GM21367 (cell line): Measurements from ENCODE around the gene FOXP2.

ENCODE experiments used
- ATAC-seq: cut with Tn5 transposase; IDR thresholded peaks from one replicate; pipeline ENCODE4 v1.9.1; 2021; ENCODE audit not compliant: unreplicated experiment

The FOXP2 gene

GRCh38 chr7:114650491-114650890 lies 235.9 kb downstream of the FOXP2 start:
- ATAC-seq = no peak

GRCh38 chr7:114652041-114652440 lies 237.4 kb downstream of the FOXP2 start:
- no peak for ATAC-seq

DNA sequence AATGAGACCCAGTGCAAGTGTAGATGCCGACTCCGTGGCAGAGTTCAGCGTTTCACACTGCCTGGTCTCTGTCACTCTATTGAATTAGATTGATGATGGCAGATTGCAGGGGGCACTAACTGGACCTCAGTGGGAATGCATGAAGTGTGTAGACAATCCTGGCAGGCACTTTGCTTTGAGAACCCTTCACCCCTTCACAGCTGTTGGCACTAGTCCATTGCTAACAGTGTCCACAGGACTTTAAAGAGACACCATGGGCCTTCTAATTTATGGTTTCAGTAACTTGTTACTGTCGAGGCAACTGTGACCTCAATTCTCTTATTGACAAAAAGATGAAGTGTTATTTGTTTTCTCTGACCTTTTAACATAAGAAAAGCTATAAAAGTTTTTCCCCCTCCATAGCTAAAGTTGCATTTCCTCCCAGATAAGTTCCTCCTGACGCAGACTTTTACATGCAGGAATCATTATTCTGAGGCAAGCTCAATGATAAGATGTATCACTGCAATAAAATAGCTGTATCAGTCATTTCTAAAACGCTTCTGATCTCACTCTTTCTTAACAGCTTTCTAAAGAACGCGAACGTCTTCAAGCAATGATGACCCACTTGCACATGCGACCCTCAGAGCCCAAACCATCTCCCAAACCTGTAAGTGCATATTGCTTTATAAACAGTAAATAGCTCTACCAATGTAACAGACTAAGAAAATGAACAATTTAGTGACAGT lies 238.9 kb downstream of the FOXP2 start:
- ATAC-seq = no peak

GRCh38 chr7:114656466-114656865 lies 241.9 kb downstream of the FOXP2 start:
- no peak for ATAC-seq

DNA sequence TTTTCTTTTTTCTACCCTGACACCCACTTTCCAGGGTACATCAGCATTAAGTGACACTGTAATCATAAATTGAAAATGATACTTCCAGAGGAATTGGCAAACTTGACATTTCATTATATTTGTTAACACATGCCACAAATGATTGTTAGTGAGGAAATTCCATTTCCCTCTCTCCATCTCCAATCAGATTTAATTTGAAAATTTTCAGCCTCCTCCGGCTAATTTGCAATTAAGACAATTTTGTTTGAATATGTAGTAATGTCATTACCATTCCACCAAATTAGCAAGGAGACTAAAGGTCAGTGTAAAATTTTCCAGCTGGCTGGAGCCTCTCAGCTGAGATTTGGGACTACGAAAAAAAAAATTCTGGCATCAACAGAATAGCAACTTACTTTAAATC lies 242.7 kb downstream of the FOXP2 start:
- ATAC-seq = no peak

DNA sequence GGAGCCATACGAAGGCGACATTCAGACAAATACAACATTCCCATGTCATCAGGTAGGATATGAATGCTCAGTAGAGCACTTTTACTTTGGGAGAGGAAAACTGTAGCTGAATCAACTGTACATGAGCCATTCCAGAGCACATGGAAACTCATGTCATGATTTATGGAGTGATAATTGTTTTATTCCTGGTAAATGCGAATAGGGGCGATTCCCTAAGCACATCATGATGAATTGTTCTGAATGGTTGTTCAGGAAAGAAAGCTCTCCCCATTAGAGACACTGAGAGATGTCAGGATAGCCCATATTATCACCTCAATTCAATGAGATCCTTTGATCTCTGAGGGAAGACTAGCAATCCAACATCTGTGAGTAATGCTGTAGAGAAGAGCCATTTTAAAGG lies 243.6 kb downstream of the FOXP2 start:
- ATAC-seq = no peak

DNA sequence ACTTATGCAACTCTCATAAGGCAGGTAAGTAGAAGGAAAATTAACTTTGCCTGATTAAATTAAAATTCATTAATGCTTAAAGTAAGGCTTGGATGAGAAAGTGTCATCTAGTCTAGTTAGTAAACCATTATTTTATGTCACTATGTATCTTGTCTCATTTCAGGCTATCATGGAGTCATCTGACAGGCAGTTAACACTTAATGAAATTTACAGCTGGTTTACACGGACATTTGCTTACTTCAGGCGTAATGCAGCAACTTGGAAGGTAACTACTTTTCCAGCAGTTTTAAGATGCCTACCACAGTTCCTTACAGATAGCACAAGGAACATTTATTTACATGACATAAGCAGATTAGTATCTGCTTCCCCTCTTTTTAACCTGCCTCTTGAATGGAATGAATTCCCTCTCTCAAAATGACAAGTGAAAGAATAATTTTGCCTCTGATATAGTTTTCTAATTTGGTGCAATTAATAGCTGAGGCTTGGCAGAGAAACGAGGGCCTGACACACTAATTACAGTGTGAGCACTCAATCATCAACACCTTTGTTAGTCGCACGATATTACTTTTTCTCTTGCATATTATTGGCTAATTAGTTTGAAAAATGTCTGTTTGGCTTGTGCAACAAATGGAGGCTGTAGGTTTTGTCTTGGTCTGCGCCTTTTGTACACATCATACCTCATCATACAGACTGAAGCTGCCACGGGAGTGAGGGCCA lies 245.0 kb downstream of the FOXP2 start:
- no peak for ATAC-seq

DNA sequence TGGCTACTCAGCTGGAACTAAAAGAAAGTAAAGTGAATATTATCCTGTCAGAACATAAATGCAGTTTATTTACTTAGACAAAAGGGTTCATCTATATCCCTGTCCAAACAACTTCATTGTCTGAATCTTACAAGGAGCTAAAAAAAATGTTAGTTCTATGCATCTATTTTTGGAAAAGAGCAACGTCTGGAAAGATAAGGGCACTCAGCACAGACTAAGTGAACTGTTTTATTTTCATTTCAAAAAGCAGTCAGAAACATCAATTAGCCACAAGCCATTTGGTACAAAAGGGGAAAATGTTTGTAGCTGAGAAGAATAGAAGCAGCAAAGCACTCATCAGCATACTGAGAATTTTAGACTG lies 245.5 kb downstream of the FOXP2 start:
- no peak for ATAC-seq

GRCh38 chr7:114660753-114661152 lies 246.1 kb downstream of the FOXP2 start:
- ATAC-seq = no peak

DNA sequence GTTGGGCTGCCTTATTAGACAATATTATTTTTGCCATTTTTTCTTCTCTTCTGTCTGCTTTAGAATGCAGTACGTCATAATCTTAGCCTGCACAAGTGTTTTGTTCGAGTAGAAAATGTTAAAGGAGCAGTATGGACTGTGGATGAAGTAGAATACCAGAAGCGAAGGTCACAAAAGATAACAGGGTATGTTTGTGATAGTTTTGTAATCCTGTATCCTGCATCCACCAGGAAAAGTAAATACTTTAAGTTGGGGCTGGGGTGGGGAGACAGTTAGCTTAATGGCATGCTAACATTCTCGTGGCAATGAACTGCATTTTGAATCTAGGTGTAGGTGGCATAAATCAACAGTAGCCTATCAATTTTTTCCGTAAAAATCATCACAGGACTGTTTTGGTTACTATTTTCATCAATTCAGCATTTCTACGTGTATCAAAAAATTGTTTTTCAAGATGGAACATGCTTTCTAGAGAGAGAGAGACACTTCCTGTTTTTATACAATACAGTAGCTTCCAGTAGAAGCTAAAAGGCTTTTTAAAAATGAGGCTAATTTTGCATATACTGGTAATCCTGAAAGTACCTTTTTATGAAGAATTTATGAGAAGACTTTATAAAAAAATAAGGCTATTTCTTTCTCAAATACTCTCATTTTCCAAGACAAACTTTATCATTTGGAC lies 247.5 kb downstream of the FOXP2 start:
- no peak for ATAC-seq

DNA sequence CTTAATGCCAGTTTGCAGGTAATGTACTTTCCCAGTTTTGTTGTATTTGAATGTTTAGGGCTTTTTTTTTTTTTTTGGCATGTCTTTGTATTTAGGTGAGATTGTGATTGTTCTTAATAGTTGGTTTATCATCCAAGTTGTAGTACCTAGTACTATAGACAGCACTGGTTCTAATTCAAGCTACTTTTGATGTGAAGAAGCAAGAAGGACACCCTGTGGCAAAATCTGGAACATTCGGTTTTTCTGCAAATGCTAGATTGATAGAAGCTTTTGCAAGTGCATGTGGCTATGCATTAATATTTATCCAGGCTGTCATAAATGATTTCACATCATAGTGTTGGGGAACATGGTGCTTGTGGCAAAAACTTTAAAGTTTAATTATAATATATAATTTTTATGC lies 248.9 kb downstream of the FOXP2 start:
- no peak for ATAC-seq

DNA sequence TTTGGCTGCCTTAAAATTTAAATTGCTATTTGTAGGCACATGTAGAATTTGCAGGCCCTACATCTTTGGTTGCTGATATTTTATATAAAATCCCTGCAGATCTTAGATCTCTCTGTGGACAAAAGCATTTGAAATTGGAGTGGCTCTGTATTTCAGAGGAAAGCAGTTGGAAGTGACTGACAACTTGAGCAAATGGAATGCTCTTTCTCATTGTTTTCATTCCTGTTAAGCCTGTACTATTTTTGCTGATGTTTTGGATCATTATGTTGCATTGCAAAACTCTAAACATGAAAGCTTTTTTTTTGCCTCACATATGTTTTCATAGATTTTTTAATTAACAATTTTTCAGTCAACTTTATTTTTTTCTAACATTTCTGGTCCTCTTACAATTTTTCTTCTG lies 256.1 kb downstream of the FOXP2 start:
- no peak for ATAC-seq

DNA sequence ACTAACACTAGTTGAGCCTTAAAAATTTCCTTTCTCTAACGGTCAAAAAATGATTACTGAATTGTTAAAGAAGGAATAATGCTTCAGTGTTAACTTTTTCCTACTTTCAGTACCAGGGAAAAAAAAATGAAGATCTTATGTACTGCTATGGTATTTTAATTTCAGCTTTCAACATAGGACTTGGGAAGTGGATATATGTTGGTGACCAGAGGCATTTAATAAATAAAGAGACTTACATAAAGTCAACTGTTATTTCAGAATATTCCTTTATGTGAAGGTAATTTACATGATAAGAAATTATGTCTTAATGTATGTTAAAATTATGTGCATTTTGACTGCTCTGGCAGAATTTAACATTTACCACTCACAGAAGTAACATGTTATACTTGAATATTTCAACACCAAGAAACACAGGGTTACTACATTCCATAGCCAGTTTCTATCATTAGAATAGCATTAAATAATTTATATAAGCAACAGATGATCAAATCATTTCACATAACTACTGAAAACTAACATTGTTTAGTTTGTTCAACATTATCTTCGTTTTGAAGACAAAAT lies 257.0 kb downstream of the FOXP2 start:
- no peak for ATAC-seq

- ATAC-seq = no peak
Observed at GRCh38 chr7:114678116-114678515, 263.5 kb downstream of the FOXP2 start.

DNA sequence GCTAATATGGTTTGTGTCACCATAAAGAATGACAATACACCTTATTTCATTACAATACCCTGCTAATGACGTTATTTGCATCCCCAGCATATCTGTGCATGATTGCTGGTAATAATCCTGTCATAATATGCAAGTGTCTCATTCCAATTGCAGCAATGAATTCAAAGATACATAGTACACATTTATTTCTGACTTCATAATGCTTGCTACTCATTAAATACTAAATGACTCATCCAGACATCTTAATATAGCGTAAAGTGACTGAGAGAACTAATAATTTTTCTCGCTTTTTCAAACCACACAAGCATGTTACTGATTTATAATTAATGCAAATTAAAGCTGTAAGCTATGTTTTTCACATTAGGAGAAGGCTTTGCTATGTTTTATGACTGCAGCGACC lies 272.6 kb downstream of the FOXP2 start:
- no peak for ATAC-seq

DNA sequence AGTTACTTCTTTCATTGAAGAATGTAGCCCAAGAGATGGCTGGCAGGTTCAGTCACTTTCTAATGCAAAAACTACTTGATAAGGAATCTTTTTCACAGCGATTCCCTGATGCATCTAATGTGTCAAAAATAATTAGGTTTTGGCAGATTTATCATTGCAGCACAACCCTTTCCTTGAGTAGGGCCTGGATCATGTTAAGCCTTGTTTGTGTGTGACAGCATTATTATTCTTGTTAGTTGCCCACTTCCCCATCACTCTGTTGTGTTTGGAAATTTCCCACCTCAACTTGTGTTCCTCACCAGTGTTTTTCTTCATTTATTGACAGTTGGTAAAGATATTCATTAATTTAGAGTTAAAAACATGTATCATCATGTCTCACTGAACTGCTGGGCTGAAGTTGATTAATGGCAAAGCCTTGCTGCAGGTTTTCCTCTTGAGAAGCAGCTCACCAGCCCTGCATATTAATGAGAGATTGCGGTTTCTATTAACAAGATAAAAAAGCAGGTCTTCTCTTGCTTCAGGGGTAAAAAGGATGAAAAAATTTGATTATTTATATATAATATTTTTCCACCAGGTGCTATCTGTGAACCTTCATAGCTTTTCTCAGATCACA lies 273.9 kb downstream of the FOXP2 start:
- ATAC-seq = no peak

- ATAC-seq = no peak
Observed at GRCh38 chr7:114689406-114689805, 274.8 kb downstream of the FOXP2 start.

- no peak for ATAC-seq
Observed at GRCh38 chr7:114691605-114692004, 277.0 kb downstream of the FOXP2 start.

DNA sequence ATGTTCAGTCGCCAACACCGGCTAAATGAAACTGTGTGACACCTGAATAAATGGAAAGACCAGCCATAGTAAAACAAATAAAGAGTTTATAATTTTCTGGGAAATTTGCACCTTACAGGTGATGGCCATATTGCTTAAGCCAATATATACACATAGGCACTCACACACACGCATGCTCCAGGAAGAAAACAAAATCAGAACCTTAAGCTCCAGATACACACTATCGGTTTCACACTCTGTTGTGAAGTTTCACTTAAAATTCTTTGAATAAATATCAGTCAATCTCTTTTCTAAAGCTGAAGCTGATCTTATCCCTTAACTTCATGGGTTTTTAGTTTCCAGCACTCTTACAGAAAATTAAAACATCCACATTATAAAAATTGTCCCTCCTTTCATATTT lies 280.6 kb downstream of the FOXP2 start:
- no peak for ATAC-seq

GRCh38 chr7:114700247-114700928 lies 285.8 kb downstream of the FOXP2 start:
- ATAC-seq = no peak

DNA sequence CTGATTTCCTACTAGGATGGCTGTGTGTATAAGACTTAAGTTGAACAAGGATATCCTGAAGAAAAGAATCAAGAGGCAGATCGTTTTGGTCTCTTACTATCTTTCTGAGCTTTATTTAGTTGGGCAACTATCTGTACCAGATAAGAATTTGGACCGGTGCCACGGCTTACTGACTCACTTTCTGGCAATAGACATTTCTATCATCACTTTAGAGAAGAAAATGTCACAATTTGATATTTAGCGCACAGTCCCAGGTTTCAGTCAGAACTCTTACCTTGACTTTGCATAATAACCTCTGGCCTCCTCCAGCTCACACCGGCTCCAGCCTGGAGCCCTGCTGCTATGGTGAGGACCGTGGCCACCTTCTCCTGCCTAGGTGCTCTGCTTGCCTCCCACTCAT lies 289.1 kb downstream of the FOXP2 start:
- ATAC-seq = no peak
